BLaER1 (cell line): ENCODE data around the gene POLA2.

Experiments used
- H3K27ac ChIP-seq: shearing (Covaris generic); formaldehyde crosslinking; 2 replicates; pipeline ENCODE4 v1.8.1; 2022
- H3K27me3 ChIP-seq: shearing (Covaris generic); formaldehyde crosslinking; 2 replicates; pipeline ENCODE4 v1.8.1; 2022
- H3K36me3 ChIP-seq: shearing (Covaris generic); formaldehyde crosslinking; 2 replicates; pipeline ENCODE4 v1.8.1; 2022
- H3K4me1 ChIP-seq: shearing (Covaris generic); formaldehyde crosslinking; 2 replicates; pipeline ENCODE4 v1.8.1; 2022
- H3K4me2 ChIP-seq: shearing (Covaris generic); formaldehyde crosslinking; 2 replicates; pipeline ENCODE4 v1.8.1; 2022
- H3K4me3 ChIP-seq: shearing (Covaris generic); formaldehyde crosslinking; 2 replicates; pipeline ENCODE4 v1.8.1; 2022
- H3K9ac ChIP-seq: shearing (Covaris generic); formaldehyde crosslinking; 2 replicates; pipeline ENCODE4 v1.8.1; 2022
- H3K9me3 ChIP-seq: shearing (Covaris generic); formaldehyde crosslinking; 2 replicates; pipeline ENCODE4 v1.8.1; 2022
- H4K20me1 ChIP-seq: shearing (Covaris generic); formaldehyde crosslinking; 2 replicates; pipeline ENCODE4 v1.8.1; 2022
- Cebpa-rat ChIP-seq: shearing (Covaris generic); IDR thresholded peaks from 2 replicates; pipeline ENCODE4 v1.8.1; 2022

Gene POLA2, protein sequence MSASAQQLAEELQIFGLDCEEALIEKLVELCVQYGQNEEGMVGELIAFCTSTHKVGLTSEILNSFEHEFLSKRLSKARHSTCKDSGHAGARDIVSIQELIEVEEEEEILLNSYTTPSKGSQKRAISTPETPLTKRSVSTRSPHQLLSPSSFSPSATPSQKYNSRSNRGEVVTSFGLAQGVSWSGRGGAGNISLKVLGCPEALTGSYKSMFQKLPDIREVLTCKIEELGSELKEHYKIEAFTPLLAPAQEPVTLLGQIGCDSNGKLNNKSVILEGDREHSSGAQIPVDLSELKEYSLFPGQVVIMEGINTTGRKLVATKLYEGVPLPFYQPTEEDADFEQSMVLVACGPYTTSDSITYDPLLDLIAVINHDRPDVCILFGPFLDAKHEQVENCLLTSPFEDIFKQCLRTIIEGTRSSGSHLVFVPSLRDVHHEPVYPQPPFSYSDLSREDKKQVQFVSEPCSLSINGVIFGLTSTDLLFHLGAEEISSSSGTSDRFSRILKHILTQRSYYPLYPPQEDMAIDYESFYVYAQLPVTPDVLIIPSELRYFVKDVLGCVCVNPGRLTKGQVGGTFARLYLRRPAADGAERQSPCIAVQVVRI

DNA sequence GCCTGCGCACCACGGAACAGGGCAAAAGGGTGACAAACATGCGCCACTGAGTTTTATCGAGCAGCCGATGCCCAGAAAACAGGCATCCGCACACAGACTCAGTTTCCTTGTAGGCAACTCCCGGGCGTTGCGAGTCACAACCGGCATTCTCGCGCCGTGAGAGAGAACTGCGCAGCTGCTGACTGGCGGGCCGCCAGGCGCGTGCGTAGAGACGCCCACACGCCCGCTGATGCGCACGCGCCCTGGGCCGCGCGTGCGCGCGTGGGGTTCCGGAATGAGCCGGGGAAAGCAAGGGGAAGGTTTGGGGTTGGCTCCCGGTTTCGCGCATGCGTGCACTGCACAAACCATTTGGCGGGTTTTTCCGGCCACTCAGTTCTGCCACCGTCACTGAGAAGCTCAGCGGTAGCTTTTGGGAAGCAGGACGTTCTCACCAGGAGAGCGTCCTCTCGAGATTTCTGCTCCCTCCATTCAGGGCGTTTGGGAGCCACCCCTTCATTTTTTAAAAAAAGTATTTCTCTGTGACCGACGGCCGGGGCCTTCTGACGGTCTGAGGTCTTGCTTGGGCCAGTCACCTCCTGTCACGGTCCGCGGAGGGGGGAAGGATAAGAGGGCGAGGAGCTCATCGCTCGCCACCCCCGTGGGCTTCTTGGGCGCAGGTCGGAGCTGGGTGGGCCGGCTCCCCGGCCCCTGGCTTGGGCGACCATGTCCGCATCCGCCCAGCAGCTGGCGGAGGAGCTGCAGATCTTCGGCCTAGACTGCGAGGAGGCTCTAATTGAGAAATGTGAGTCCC is at the start of gene POLA2:
TSS of gene POLA2 (plus strand) at position 372 of the 790 bp plus-strand sequence. CDS start at position 703, 331 bp downstream.
- Histone ChIP-seq H3K4me3 (peak within 1 kb of the TSS; percentile 92), H3K4me2 (peak within 1 kb of the TSS; percentile 93), H3K27me3 (no peaks in the 10 kb centered on the region), H3K9ac (peak within 1 kb of the TSS; percentile 97), H3K27ac (peak within 1 kb of the TSS; percentile 95), H3K36me3 (peaks cover 27% of the 10 kb centered on the region), H3K9me3 (no peaks in the 10 kb centered on the region), H4K20me1 (0 out of 2 replicates have a peak, but pooled peaks cover 9% of the 10 kb centered on the region), H3K4me1 (peaks cover 24% of the 10 kb centered on the region)
- TF ChIP-seq Cebpa-rat, result no peak

DNA sequence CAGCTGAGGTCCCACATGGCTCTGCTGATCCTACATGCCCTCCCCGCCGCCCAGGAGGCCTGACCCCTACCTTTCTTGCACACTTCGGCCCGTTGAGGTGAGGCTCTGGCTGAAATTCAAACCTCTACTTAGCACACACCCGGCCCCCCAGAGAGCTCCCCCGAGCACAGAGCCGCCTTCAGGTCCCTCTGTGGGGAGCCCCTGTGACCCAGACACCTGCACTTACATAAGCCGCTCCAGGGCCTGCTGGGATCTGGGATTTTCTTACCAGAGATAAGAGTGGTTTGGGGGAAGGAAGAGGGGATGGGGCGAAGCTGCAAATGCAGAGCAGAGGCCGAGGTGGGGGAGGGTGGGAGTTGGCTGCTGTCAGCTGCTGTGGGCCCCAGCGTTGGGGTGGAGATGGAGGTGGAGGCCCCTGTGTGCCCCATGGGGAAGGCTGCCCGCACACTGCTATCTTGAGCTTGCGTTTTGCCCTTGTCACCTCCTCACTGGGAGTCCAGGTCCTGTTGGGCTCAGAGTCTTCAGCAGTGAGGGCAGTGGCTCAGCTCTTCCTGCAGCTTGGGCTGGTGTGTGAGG is 49.4 kb upstream of the POLA2 start:
- Histone ChIP-seq H3K27me3 (no peaks in the 10 kb centered on the region), H3K4me1 (peaks cover 59% of the 10 kb centered on the region), H3K9me3 (no peaks in the 10 kb centered on the region), H3K4me3 (no peak overlapping the region), H3K9ac (peak overlapping the region; percentile 47; the same call in 1 of the 2 replicates), H4K20me1 (no peaks in the 10 kb centered on the region), H3K27ac (peak overlapping the region; percentile 42), H3K4me2 (peak overlapping the region; percentile 88), H3K36me3 (peaks cover 50% of the 10 kb centered on the region)
- TF ChIP-seq Cebpa-rat, result no peak

DNA sequence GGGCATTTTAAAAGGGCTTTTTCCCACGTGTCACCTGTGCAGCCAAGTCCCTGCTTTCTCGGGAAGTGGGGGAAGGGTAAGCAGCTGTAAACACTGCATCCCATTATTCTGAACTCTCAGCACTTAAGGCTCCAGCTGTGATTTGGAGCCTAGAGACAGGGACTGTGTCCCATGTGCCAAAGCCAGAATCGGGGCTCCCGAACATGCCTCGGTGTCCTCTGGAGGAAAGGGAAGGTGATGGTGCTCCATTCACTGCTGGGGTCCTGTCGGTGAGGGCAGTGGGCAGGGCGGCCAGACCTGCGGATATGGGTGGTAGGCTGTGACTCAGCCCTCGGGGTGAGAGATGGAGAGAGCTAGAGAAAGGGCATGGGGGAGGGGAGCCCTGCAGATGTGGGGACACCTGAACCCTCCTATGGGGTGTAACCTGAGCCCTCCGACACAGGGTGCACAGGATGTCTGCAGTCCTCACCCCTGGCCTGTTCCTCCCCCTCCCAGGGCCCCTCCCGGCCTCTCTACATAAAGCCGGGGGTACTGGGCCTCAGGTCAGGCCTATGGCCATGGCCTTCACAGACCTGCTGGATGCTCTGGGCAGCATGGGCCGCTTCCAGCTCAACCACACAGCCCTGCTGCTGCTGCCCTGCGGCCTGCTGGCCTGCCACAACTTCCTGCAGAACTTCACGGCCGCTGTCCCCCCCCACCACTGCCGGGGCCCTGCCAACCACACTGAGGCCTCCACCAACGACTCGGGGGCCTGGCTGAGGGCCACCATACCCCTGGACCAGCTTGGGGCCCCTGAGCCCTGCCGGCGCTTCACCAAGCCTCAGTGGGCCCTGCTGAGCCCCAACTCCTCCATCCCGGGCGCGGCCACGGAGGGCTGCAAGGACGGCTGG is 48.2 kb upstream of the POLA2 start:
- TF ChIP-seq Cebpa-rat, result no peak
- Histone ChIP-seq H3K9ac (peak overlapping the region; percentile 57), H3K9me3 (no peaks in the 10 kb centered on the region), H3K4me3 (peak overlapping the region; percentile 3; the same call in 1 of the 2 replicates), H3K4me2 (peak overlapping the region; percentile 88), H3K27me3 (no peaks in the 10 kb centered on the region), H3K36me3 (peaks cover 37% of the 10 kb centered on the region), H3K4me1 (peaks cover 55% of the 10 kb centered on the region), H4K20me1 (no peaks in the 10 kb centered on the region), H3K27ac (peak overlapping the region; percentile 72)

GRCh38 chr11:65214212-65214845 is 47.4 kb upstream of the POLA2 start:
- Histone ChIP-seq H3K9me3 (no peaks in the 10 kb centered on the region), H3K9ac (peak overlapping the region; percentile 57), H3K27ac (peak overlapping the region; percentile 72), H3K27me3 (no peaks in the 10 kb centered on the region), H3K4me1 (peaks cover 47% of the 10 kb centered on the region), H3K4me3 (peak overlapping the region; percentile 3), H4K20me1 (no peaks in the 10 kb centered on the region), H3K36me3 (peaks cover 30% of the 10 kb centered on the region), H3K4me2 (peak overlapping the region; percentile 88)
- TF ChIP-seq Cebpa-rat, result no peak

DNA sequence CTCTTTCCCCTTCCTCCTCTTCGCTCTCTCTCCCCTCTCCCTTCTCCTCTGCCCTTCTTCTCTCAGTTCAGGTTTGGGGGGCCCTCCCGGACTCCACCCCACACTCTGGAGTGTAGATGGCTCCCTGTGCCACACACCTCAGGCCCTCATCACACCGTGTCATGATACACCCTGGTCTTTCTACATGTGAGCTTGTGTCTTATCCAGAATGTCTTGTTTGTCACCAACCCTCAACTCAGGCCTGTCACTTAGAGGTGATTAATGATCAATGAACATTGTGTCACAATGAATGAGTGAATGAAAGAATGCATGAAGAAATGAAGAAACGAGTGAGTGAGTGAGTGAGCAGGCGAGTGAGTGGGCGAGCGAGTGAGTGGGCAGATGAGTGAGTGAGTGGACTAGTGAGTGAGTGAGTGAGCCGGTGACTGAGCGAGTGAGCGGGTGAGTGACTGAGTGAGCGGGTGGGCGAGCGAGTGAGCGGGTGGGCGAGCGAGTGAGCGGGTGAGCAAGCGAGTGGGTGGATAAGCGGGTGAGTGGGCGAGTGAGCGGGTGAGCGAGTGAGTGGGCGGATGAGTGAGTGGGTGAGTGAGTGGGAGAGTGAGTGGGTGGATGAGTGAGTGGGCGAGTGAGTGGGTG is 46.2 kb upstream of the POLA2 start:
- no peaks in the 10 kb centered on the region for H3K27me3 ChIP-seq
- H3K9me3 ChIP-seq, result no peaks in the 10 kb centered on the region
- no peak overlapping the region for H3K27ac ChIP-seq
- peaks cover 17% of the 10 kb centered on the region for H3K36me3 ChIP-seq
- H3K9ac ChIP-seq, result no peak overlapping the region
- H3K4me3 ChIP-seq, result no peak overlapping the region
- H4K20me1 ChIP-seq, result no peaks in the 10 kb centered on the region
- no peak for TF ChIP-seq Cebpa-rat
- peak overlapping the region; percentile 88 for H3K4me2 ChIP-seq
- H3K4me1 ChIP-seq, result peaks cover 42% of the 10 kb centered on the region

DNA sequence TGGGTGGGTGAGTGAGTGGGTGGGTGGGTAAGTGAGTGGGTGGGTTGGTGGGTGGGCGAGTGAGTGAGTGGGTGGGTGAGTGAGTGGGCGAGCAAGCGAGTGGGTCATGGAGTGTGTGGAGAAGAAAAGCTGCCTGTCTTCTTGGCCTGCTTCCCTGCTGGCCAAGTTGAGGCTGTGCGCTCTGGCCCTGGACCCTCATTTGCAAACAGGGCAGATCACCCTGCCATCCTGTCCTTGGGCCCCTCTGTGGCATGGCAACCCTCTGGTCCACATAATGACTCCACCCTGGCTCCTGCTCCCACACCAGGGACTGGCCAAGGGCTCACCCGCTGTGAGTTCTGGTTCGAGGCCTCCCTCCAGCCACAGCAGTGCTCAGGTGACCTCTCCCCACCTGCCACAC is 44.9 kb upstream of the POLA2 start:
- Histone ChIP-seq H3K9ac (no peak overlapping the region), H3K4me2 (no peak overlapping the region), H4K20me1 (no peaks in the 10 kb centered on the region), H3K4me1 (peaks cover 38% of the 10 kb centered on the region), H3K36me3 (peaks cover 5% of the 10 kb centered on the region), H3K27me3 (no peaks in the 10 kb centered on the region), H3K9me3 (no peaks in the 10 kb centered on the region), H3K27ac (no peak overlapping the region; the same call in 1 of the 2 replicates), H3K4me3 (no peak overlapping the region)
- no peak for TF ChIP-seq Cebpa-rat

DNA sequence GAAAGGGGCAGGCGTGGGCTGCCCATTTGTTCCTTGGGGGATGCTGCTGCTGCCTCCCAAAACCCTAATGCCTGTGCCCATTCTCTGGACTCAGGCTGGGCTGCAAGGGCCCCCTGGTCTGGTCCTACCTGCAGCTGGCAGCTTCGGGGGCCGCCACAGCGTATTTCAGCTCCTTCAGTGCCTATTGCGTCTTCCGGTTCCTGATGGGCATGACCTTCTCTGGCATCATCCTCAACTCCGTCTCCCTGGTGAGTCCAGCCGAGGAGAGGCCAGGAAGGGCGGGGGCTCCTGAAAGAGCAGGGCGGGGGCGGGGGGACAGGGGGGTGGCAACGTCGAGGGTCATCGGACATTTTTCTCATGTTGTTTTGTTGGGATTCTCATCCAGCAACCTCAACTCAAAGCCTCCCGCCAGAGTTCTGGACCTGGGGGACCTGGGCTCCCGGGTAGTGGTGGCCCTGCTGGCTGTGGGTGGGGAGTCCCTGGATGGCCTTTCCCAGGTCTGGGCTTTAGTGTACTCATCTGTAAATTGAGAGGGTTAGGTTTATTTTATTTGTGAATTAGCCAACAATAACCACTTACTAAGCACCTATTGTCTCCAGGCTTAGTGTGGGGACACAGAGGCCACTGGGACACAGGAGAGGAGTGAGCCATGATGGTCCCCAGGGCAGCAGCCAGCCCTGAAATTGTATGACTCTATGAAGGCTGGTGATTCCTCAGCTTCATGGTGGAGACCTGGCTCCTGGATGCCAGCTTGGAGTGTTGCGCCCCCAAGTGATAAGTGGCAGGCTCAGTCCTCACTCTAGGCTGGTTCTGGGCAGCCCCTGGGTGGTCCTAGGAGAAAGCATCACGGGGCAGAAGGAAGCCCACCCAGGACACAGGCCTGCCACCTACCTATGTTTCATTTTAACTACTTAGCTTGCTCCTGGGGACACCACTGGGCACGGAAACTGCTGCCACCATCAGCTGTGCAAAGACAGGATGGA is 44.0 kb upstream of the POLA2 start:
- Histone ChIP-seq H3K27ac (no peak overlapping the region), H3K4me1 (peaks cover 36% of the 10 kb centered on the region), H3K9me3 (no peaks in the 10 kb centered on the region), H3K4me2 (no peak overlapping the region), H3K27me3 (no peaks in the 10 kb centered on the region), H3K9ac (no peak overlapping the region), H4K20me1 (no peaks in the 10 kb centered on the region), H3K36me3 (no peaks in the 10 kb centered on the region), H3K4me3 (no peak overlapping the region)
- no peak for TF ChIP-seq Cebpa-rat
